CD4-positive, alpha-beta T cell (primary cell): ENCODE measurements around the gene SDK1. TPM values are rescaled to one million over a fixed set of nuclear protein-coding genes. Genes with fewer than 3 reads are reported as not detected.

Source experiments
- ATAC-seq: fragments of 200-7000 bp; cut with Tn5 transposase; one replicate; pipeline ENCODE4 v1.10.0; 2022; ENCODE audit warnings: mild to moderate bottlenecking; ENCODE audit not compliant: poor library complexity
- CTCF ChIA-PET: fragments of 350-600 bp; sonication (Branson Sonifier 250); formaldehyde crosslinking; loops from one replicate; lab custom pipeline; 2021; ENCODE audit warnings: antibody characterized with exemption, inconsistent platforms; lab: Charles Lee
- POLR2A ChIA-PET: fragments of 350-600 bp; sonication (Branson Sonifier 250); formaldehyde crosslinking; loops from one replicate; lab custom pipeline; 2021; ENCODE audit warnings: antibody characterized with exemption, inconsistent platforms; lab: Charles Lee
- DNase-seq, 14 experiments: peaks; one replicate each; pipeline ENCODE4 v3.0.0-alpha.2; 2013 to 2020; ENCODE audit warnings: mixed read lengths in 2 of 14
- H3K27ac ChIP-seq, 2 donors: one replicate each; pipeline versions ENCODE4 v1.5.1 to v1.7.0; 2013; ENCODE audit warnings: low read length in 2 of 2, low read depth in 1 of 2, mild to moderate bottlenecking in 1 of 2
- H3K27me3 ChIP-seq, 2 experiments: 1 replicate in 1 of 2; 2 replicates in 1 of 2; pipeline versions ENCODE4 v1.6.1 to v1.7.0; 2013; ENCODE audit warnings: low read length in 2 of 2, control low read depth in 1 of 2, mild to moderate bottlenecking in 1 of 2, moderate library complexity in 1 of 2; ENCODE audit not compliant: insufficient read depth in 2 of 2, control insufficient read depth in 1 of 2
- H3K36me3 ChIP-seq: one replicate; pipeline ENCODE4 v1.6.1; 2013; ENCODE audit warnings: low read length, control low read depth; ENCODE audit not compliant: insufficient read depth
- H3K4me1 ChIP-seq: one replicate; pipeline ENCODE4 v1.6.1; 2013; ENCODE audit warnings: low read length, control low read depth; ENCODE audit not compliant: insufficient read depth
- H3K4me3 ChIP-seq: one replicate; pipeline ENCODE4 v1.5.1; 2013; ENCODE audit warnings: mild to moderate bottlenecking, low read length, moderate library complexity
- H3K9me3 ChIP-seq, 2 experiments: 1 replicate in 1 of 2; 2 replicates in 1 of 2; pipeline versions ENCODE4 v1.6.1 to v1.7.0; 2013; ENCODE audit warnings: low read length in 2 of 2, mild to moderate bottlenecking in 2 of 2, control low read depth in 1 of 2, moderate library complexity in 1 of 2; ENCODE audit not compliant: control insufficient read depth in 1 of 2, insufficient read depth in 1 of 2
- H3K27ac Mint-ChIP-seq: one replicate; pipeline ENCODE4 v1.8.0; 2020; ENCODE audit warnings: mixed read lengths
- H3K27me3 Mint-ChIP-seq: one replicate; pipeline ENCODE4 v1.8.0; 2021; ENCODE audit warnings: mixed read lengths
- H3K36me3 Mint-ChIP-seq: one replicate; pipeline ENCODE4 v1.8.0; 2021; ENCODE audit warnings: low read depth, mixed read lengths
- H3K4me1 Mint-ChIP-seq: one replicate; pipeline ENCODE4 v1.8.0; 2021; ENCODE audit warnings: low read depth, mixed read lengths
- H3K4me3 Mint-ChIP-seq: one replicate; pipeline ENCODE4 v1.8.0; 2020; ENCODE audit warnings: mild to moderate bottlenecking, mixed read lengths
- H3K9me3 Mint-ChIP-seq: one replicate; pipeline ENCODE4 v1.8.0; 2020; ENCODE audit warnings: mixed read lengths
- intact Hi-C, 2 experiments: fragments of 100-400 bp; cut with DNase I in 1 of 2; cut with micrococcal nuclease in 1 of 2; formaldehyde crosslinking; loops; one replicate each; pipeline versions ENCODE4 v1.15.1 to v1.9.0; 2023 to 2025; cut with DNase I, micrococcal nuclease
- total RNA-seq, 174 experiments: library from RNA in 2 of 174; stranded (reverse) in 2 of 174; gene quantifications; one replicate each; pipeline ENCODE4 v1.2.3 and lab custom pipeline; 2021 to 2026
- TF ChIP-seq, protein P1 (sequence below): fragments of 200-600 bp; IDR thresholded peaks from one replicate; pipeline ENCODE4 v1.8.0; 2022; ENCODE audit warnings: antibody characterized with exemption, mild to moderate bottlenecking

Gene SDK1
- total RNA-seq, 2 experiments from 2014 or later, result 1.1 to 1.3 TPM

- POLR2A ChIA-PET, result interaction anchor here (0.7 kb wide), 1 partner anchor 616 kb away, joined by 3 read pairs; no protein-coding TSS in a partner anchor
- H3K27me3 ChIP-seq, result no peaks in the 10 kb centered on the region
- H3K4me1 ChIP-seq, result no peaks in the 10 kb centered on the region
- Mint-ChIP-seq H3K4me1 (no peaks in the 10 kb centered on the region), H3K4me3 (no peak overlapping the region), H3K27ac (no peak overlapping the region), H3K9me3 (peaks cover 6% of the 10 kb centered on the region), H3K36me3 (peaks cover 11% of the 10 kb centered on the region), H3K27me3 (no peaks in the 10 kb centered on the region)
- CTCF ChIA-PET, result no interaction called here
- intact Hi-C loops, result no loop called here
- no peak overlapping the region for H3K27ac ChIP-seq
- H3K36me3 ChIP-seq, result no peaks in the 10 kb centered on the region
- TF ChIP-seq, protein P1, sequence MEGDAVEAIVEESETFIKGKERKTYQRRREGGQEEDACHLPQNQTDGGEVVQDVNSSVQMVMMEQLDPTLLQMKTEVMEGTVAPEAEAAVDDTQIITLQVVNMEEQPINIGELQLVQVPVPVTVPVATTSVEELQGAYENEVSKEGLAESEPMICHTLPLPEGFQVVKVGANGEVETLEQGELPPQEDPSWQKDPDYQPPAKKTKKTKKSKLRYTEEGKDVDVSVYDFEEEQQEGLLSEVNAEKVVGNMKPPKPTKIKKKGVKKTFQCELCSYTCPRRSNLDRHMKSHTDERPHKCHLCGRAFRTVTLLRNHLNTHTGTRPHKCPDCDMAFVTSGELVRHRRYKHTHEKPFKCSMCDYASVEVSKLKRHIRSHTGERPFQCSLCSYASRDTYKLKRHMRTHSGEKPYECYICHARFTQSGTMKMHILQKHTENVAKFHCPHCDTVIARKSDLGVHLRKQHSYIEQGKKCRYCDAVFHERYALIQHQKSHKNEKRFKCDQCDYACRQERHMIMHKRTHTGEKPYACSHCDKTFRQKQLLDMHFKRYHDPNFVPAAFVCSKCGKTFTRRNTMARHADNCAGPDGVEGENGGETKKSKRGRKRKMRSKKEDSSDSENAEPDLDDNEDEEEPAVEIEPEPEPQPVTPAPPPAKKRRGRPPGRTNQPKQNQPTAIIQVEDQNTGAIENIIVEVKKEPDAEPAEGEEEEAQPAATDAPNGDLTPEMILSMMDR, result no peak
- no peak overlapping the region for H3K4me3 ChIP-seq
- H3K9me3 ChIP-seq, result peaks cover 0 to 9% of the 10 kb centered on the region in 2 experiments
- DNase-seq, result no peak
- no peak for ATAC-seq
Measured at GRCh38 chr7:3510101-3511020, 209.3 kb downstream of the SDK1 start.

GRCh38 chr7:3517344-3517743 is 216.3 kb downstream of the SDK1 start:
- Histone ChIP-seq H3K36me3 (no peaks in the 10 kb centered on the region), H3K27ac (no peak overlapping the region), H3K9me3 (no peaks in the 10 kb centered on the region), H3K4me3 (no peak overlapping the region), H3K4me1 (no peaks in the 10 kb centered on the region), H3K27me3 (no peaks in the 10 kb centered on the region)
- intact Hi-C loops, result no loop called here
- ATAC-seq, result no peak
- Mint-ChIP-seq H3K4me1 (peaks cover 24% of the 10 kb centered on the region), H3K36me3 (no peaks in the 10 kb centered on the region), H3K9me3 (no peaks in the 10 kb centered on the region), H3K27me3 (no peaks in the 10 kb centered on the region), H3K27ac (no peak overlapping the region), H3K4me3 (no peak overlapping the region)
- no peak for DNase-seq
- ChIA-PET POLR2A (no interaction called here), CTCF (no interaction called here)
- TF ChIP-seq, protein P1, result no peak

GRCh38 chr7:3518546-3518945 is 217.5 kb downstream of the SDK1 start:
- CTCF ChIA-PET, result no interaction called here
- DNase-seq, result no peak
- H3K36me3 ChIP-seq, result no peaks in the 10 kb centered on the region
- no peaks in the 10 kb centered on the region for H3K4me1 ChIP-seq
- no peaks in the 10 kb centered on the region for H3K27me3 Mint-ChIP-seq
- H3K4me1 Mint-ChIP-seq, result peaks cover 24% of the 10 kb centered on the region
- H3K4me3 ChIP-seq, result no peak overlapping the region
- H3K36me3 Mint-ChIP-seq, result no peaks in the 10 kb centered on the region
- TF ChIP-seq, protein P1, result no peak
- H3K9me3 ChIP-seq, result no peaks in the 10 kb centered on the region
- no peaks in the 10 kb centered on the region for H3K27me3 ChIP-seq
- intact Hi-C loops, result no loop called here
- no peaks in the 10 kb centered on the region for H3K9me3 Mint-ChIP-seq
- no peak for ATAC-seq
- H3K27ac ChIP-seq, result no peak overlapping the region
- POLR2A ChIA-PET, result no interaction called here
- H3K27ac Mint-ChIP-seq, result no peak overlapping the region
- no peak overlapping the region for H3K4me3 Mint-ChIP-seq
